ENCODE data around the gene ZBTB6.
A peak's percentile ranks its signal among the peaks of the same experiment; 100 is the strongest.
"Not testable (repeated sequence)": the region's sequence is repeated elsewhere in the genome, so short reads cannot be mapped to it uniquely, and the experiment has no call there.

ZBTB6 gene

GRCh38 chr9:122929796-122930354 is 16.8 kb upstream of the ZBTB6 start:
- DNase-seq (ENCODE audit: extremely low spot score, insufficient read length, low read depth) (no peak), FAIRE-seq (no peak)

DNA sequence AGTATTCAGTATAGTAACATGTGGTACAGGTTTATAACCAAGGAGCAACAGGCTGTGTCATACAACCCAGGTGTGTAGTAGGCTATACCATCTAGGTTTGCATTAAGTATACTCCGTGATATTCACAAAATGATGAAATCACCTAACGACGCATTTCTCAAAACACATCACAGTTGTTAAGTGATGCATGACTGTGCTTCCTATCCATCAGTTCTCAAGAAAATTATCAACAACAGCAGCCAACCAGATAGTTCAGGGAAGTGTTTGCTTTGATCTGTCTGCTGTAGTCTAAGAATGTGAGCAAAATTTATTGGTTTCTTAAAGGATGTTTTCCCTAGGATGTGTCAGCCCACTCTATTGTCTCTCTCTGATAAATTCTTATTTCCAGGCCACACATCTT is 10.8 kb upstream of the ZBTB6 start:
- DNase-seq (ENCODE audit: extremely low spot score, insufficient read length, low read depth) (no peak), FAIRE-seq (peak; percentile 44)

DNA sequence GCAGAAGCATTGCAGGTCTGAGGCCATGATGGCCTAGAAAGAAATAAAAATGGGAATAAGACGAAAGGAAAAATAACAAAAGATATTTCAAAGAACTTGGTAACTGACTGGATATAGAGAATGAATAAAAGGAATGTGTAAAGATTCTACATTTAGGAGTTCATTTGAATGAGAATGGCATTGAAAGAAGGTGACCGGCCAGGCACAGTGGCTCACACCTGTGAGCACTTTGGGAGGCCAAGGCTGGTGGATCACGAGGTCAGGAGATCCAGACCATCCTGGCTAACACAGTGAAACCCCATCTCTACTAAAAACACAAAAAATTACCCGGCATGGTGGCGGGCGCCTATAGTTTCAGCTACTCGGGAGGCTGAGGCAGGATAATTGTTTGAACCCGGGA is 9.6 kb upstream of the ZBTB6 start:
- FAIRE-seq, result no peak
- DNase-seq (ENCODE audit: extremely low spot score, insufficient read length, low read depth), result no peak

GRCh38 chr9:122918310-122918709 is 5.2 kb upstream of the ZBTB6 start:
- DNase-seq (ENCODE audit: extremely low spot score, insufficient read length, low read depth) (no peak), FAIRE-seq (no peak)

DNA sequence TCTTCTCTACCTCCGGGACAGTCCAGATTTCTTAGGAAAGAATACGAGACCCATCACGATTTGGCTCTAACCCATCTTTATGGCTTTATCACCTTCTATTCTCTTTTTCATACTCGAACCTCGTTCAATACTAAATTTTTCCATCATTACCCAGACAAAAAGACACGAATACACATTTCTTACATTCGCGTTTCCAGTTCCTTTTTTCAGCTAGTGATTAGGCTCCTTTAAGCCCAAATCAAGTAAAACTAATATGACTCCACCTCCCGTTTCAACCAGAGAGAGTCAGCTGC is 506 bp downstream of the ZBTB6 start:
- FAIRE-seq (no peak), DNase-seq (ENCODE audit: extremely low spot score, insufficient read length, low read depth) (no peak)

GRCh38 chr9:122906122-122906521 is 7.0 kb downstream of the ZBTB6 start:
- FAIRE-seq; DNase-seq (ENCODE audit: extremely low spot score, insufficient read length, low read depth): not testable (repeated sequence)

- DNase-seq (ENCODE audit: extremely low spot score, insufficient read length, low read depth) (peak; percentile 78), FAIRE-seq (peak; percentile 100)
Observed at GRCh38 chr9:122904823-122905710, 8.1 kb downstream of the ZBTB6 start, which contains the start of gene RC3H2. RC3H2 (minus strand) TSS chr9:122905359; CDS start chr9:122897509, 7,850 bp downstream.

GRCh38 chr9:122904466-122904822 is 8.7 kb downstream of the ZBTB6 start:
- DNase-seq (ENCODE audit: extremely low spot score, insufficient read length, low read depth), result no peak
- FAIRE-seq, result peak; percentile 79

DNA sequence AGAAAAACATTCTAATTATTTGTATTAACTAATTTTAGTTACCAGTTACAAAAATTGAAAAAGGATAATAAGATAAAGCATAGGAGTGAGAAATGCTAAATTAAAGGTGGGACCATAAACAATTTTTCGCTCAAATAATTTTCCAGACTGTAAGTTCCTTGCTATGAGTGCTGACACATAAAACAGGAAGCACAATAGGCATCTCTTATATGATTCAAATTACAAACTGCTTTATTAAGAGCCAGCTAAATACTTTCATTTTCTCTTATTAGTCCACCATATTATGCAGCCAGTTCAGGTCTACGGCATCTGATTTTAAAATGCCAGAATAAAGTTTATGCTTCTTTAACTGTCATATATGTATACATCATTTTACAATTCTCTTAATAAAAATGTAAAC is 12.3 kb downstream of the ZBTB6 start:
- DNase-seq (ENCODE audit: extremely low spot score, insufficient read length, low read depth), result no peak
- peak; percentile 67 for FAIRE-seq

DNA sequence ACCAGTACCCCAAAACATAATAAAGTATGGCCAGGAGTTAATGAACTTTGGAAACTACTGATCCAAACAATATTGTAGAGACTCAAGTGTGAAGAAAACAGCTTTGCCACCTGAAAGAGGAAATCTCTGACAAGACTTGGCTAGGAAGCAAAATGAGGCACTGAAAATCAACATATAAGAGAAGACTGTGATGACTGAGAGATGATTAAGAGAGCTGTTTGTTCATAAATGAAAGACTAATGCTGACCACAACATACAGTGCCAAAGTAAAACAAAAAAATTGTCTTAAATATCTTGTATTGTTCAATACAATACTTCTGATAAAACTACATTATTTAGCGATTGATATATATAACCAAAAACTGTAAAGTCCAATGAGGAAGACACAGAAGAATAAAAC is 15.2 kb downstream of the ZBTB6 start:
- FAIRE-seq, result no peak
- no peak for DNase-seq (ENCODE audit: extremely low spot score, insufficient read length, low read depth)

GRCh38 chr9:122888480-122888879 is 24.6 kb downstream of the ZBTB6 start:
- FAIRE-seq, result no peak
- DNase-seq (ENCODE audit: extremely low spot score, insufficient read length, low read depth), result no peak

DNA sequence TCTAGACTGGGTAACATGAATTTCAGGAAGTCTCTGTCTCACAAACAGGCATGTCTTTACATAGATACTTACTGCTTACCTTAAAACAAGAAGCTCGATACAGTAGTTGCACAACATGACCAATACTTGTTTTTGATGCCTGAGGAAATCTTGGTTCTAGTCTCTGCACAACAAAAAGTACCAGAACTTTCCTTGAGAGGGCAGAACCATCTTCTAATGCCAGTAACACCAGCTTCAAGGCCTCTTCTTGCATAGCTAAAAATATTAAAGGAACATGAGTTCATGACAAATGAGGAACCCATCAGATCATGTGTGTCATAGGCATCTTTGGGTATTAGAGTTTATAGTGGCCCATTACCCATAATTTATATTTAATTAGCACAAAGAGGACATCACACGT is 30.0 kb downstream of the ZBTB6 start:
- FAIRE-seq, result no peak
- DNase-seq (ENCODE audit: extremely low spot score, insufficient read length, low read depth), result no peak

GRCh38 chr9:122879443-122879842 is 33.7 kb downstream of the ZBTB6 start:
- DNase-seq (ENCODE audit: extremely low spot score, insufficient read length, low read depth) (no peak), FAIRE-seq (no peak)

- FAIRE-seq (no peak), DNase-seq (ENCODE audit: extremely low spot score, insufficient read length, low read depth) (no peak)
Observed at GRCh38 chr9:122875523-122875922, 37.6 kb downstream of the ZBTB6 start.

DNA sequence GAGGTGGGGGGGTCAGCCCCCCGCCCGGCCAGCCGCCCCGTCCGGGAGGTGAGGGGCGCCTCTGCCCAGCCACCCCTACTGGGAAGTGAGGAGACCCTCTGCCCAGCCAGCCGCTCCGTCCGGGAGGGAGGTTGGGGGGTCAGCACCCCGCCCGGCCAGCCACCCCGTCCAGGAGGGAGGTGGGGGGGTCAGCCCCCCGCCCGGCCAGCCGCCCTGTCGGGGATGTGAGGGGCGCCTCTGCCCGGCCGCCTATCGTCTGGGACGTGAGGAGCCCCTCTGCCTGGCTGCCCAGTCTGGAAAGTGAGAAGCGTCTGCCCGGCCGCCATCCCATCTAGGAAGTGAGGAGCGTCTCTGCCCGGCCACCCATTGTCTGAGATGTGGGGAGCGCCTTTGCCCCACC is 45.8 kb downstream of the ZBTB6 start:
- not testable (repeated sequence) for DNase-seq (ENCODE audit: extremely low spot score, insufficient read length, low read depth); FAIRE-seq

GRCh38 chr9:122866079-122866478 is 47.0 kb downstream of the ZBTB6 start:
- DNase-seq (ENCODE audit: extremely low spot score, insufficient read length, low read depth) (no peak), FAIRE-seq (no peak)

- no peak for FAIRE-seq
- no peak for DNase-seq (ENCODE audit: extremely low spot score, insufficient read length, low read depth)
Observed at GRCh38 chr9:122865300-122865699, 47.8 kb downstream of the ZBTB6 start.

- DNase-seq (ENCODE audit: extremely low spot score, insufficient read length, low read depth), result no peak
- FAIRE-seq, result no peak
Observed at GRCh38 chr9:122863407-122863806, 49.7 kb downstream of the ZBTB6 start.

DNA sequence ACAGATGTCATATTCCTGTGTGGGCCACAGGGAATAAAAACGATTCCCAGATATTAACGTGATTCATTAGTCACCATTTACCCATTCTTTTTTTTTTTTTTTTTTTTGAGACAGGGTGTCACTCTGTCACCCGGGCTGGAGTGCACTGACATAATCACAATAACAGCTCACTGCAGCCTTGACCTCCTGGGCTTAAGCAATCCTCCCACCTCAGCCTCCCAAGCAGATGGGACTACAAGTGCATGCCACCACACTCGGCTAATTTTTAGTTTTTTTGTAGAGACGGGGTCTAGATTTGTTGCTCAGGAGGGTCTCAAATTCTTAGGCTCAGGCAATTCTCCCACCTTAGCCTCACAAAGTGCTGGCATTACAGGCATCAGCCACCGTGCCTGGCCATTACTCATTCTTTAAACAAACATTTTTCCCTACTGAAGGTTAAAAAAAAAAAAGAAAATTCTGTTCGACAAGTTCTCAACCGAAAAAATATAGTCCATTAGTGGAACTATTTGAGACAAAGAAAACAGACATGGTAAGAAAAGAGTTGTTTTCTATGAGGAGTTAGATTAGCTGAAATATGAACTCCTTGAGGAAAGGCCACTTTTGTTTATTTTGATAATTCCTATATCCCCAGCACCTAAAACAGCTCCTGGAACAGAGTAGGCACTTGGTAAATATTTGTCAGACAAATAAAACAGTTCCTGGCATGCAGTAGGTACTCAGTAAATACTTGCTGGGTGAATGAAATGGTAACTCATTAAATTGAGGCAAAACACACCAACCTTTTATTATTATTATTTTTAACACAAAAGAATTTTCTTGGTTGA is 52.6 kb downstream of the ZBTB6 start:
- no peak for FAIRE-seq

More for the DNA sequence above, 52.6 kb downstream of the ZBTB6 start:
- DNase-seq (ENCODE audit: extremely low spot score, insufficient read length, low read depth), result no peak

All from GM18507 (cell line).